Ovary (tissue), 3 donors: Measurements from ENCODE around the gene SPIB.

Source experiments
- POLR2A ChIP-seq: fragments of 450-650 bp; IDR thresholded peaks from one replicate; pipeline ENCODE4 v1.6.1; 2017; ENCODE audit warnings: antibody characterized with exemption, mild to moderate bottlenecking, moderate library complexity
- TF ChIP-seq, protein P1 (sequence below), 3 donors: fragments of 450-650 bp in 2 of 3; fragments of 200-600 bp in 1 of 3; IDR thresholded peaks; one replicate each; pipeline versions ENCODE4 v1.5.1 to v1.8.0; 2016 to 2022; ENCODE audit warnings: antibody characterized with exemption in 3 of 3, mild to moderate bottlenecking in 1 of 3
- donor health status: DM: no; HTN: no; CAD: no.

DNA sequence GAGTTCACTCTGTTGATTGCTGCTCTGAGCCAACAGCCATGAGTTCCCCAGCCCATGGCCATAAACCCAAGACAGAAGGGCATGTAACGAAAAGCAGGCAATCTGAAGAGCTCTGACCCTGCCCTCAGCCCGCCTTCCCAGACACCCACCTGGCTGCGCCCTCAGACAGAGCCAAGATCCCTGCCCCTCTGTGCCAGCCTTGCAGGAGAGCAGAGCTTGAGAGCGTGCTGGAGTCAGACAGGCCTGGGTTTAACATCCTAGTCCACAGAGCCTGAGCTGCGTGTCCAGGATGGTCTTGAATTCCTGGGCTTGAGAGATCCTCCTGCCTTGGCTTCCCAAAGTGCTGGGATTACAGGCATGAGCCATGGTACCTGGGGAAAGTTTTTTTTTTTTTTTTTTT lies 38.6 kb downstream of the SPIB start:
- TF ChIP-seq, protein P1, sequence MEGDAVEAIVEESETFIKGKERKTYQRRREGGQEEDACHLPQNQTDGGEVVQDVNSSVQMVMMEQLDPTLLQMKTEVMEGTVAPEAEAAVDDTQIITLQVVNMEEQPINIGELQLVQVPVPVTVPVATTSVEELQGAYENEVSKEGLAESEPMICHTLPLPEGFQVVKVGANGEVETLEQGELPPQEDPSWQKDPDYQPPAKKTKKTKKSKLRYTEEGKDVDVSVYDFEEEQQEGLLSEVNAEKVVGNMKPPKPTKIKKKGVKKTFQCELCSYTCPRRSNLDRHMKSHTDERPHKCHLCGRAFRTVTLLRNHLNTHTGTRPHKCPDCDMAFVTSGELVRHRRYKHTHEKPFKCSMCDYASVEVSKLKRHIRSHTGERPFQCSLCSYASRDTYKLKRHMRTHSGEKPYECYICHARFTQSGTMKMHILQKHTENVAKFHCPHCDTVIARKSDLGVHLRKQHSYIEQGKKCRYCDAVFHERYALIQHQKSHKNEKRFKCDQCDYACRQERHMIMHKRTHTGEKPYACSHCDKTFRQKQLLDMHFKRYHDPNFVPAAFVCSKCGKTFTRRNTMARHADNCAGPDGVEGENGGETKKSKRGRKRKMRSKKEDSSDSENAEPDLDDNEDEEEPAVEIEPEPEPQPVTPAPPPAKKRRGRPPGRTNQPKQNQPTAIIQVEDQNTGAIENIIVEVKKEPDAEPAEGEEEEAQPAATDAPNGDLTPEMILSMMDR (IDR thresholded peaks at IDR 0.05) = no peak
- TF ChIP-seq POLR2A = no peak
